ENCODE measurements around the gene UQCRC1.

UQCRC1 gene

DNA sequence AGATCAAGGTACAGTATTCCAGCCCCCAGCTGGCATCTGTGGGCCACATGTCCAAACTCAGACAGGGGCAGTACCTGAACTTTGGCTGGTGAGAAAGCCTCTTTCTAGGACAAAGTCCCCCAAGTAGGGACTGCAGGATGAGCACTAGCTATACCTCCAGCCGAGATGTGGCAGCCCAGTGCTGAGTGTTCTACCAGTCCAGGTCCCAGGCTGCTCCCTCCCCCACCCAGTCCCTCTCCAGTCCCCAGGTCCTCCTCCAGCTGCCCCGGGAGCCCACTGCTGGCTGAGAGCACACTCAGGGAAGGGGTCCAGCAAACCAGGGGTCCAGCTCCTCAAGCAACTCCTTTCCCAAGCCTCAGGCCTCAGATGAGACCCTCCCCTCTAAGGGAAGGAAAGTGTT is 24.3 kb upstream of the UQCRC1 start:
- no peak for DNase-seq (ENCODE audit: low read depth in 1 of 2, low spot score in 1 of 2)

DNA sequence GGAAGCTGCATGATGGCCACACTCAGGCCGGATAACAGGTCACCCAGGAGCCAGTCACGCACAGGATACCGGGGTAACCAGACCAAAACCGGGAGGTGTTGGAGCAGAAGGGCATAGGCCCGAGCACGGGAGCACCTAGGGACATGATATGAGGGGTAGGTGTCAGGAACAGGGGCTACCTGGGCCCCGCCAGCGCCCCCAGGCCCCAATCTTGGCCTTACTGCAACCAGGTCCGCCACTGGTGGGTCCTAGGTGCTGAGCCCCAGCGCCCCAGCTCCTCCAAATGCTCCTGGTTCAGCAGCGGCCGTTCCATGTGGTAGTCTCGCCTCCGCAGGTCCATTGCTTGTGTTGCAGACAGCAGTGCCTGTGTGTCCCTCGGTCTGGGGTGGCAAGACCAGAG is 23.8 kb upstream of the UQCRC1 start:
- DNase-seq (ENCODE audit: low read depth in 1 of 2, low spot score in 1 of 2), result no peak

DNA sequence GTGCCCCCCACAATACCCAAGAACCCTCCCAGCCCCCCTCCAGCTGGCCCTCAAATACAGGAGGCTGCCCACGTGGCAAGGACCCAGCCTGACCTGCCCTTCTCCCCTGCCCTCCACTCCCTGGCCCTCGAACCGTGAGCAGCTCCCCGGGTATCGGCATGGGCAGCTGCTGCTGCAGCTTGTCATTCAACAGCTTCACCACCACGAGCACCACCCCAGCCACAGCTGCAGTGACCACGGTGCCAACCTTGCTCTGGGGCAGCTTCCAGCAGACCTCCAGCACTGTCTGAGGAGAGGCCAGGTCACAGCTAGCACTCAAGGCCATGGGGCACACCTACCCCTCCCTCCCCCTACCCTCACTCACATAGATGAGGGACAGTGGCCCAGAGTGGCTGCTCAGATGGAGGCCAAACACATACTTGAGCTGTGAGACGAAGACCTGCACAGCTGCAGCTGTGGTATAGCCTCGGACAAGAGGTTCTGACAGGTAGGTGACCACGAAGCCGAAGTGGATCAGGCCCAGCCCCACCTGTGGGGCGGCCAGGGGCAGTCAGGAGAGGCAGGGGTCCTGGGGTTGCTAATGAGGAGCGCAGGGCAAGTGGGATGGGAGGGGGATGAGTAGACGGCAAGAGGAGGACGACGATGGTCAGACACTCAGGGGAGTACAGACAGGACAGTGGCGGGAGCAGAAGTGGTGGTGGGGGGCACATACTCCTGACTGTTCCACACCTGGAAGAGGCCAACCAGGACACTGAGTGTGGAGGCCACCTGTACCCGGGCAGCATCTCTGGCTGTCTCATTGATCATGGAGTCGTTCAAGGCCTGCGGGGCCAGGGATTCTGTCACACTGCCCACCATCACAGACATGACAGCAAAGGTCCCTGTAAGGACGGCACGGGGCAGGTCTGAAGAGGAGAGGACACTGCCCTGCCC is 22.3 kb upstream of the UQCRC1 start:
- no peak for DNase-seq (ENCODE audit: low read depth in 1 of 2, low spot score in 1 of 2)

DNA sequence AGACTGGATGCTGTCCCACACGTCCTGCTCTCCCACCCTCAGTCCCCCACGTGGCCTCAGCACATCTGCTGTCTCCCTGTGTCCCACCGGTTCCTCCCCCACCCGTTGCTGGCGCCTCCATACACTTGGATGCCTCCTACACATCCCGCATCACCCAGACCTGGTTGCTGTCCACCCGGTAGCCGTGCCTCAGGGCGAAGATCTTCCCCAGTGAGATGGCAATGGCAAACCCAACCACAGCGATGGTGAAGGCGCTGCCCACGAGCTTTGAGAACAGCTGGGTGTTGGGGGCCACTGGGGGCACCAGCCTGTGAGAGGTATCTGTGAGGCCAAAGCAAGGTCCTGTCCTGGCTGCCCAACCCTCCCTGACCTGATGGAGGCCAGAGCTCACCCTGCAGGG is 21.4 kb upstream of the UQCRC1 start:
- DNase-seq (ENCODE audit: low read depth in 1 of 2, low spot score in 1 of 2), result no peak

DNA sequence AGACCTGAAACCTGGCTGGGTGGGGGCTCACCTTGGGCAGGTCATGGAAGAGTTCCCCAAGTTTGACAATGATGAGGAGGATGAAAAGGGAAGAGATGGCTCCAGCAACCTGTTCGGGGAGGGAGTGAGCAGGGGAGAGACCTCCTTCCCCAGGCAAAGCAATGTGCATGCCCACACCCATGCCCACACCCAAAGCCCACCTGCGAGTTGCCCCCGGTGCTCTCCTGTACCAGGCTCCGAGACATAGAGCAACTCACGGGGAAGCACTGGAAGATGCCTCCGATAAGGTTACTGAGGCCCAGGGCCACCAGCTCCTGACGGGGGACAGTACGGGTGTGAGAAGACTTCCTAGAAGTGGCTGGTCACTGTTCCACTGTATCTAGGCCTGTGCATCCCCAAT is 21.0 kb upstream of the UQCRC1 start:
- no peak for DNase-seq (ENCODE audit: low read depth in 1 of 2, low spot score in 1 of 2)

DNA sequence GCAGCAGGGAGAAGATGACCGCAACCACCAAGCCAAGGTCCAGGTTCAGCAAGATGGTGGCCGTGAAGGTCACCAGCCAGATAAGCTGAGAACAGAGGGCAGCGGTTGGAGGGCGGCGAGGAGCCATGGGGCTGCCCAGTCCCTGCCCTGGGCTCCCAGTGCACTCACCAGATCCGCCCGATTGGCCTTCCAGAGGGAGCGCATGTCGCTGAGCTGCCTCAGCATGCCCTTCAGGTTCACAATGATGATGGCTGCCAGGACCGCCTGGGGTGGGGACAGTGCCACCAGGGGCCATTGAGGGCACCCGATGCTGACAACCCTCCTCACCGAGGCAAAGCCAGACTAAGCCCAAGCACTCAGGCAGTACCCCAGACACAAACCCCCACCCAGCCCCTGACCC is 20.4 kb upstream of the UQCRC1 start:
- no peak for DNase-seq (ENCODE audit: low read depth in 1 of 2, low spot score in 1 of 2)

DNA sequence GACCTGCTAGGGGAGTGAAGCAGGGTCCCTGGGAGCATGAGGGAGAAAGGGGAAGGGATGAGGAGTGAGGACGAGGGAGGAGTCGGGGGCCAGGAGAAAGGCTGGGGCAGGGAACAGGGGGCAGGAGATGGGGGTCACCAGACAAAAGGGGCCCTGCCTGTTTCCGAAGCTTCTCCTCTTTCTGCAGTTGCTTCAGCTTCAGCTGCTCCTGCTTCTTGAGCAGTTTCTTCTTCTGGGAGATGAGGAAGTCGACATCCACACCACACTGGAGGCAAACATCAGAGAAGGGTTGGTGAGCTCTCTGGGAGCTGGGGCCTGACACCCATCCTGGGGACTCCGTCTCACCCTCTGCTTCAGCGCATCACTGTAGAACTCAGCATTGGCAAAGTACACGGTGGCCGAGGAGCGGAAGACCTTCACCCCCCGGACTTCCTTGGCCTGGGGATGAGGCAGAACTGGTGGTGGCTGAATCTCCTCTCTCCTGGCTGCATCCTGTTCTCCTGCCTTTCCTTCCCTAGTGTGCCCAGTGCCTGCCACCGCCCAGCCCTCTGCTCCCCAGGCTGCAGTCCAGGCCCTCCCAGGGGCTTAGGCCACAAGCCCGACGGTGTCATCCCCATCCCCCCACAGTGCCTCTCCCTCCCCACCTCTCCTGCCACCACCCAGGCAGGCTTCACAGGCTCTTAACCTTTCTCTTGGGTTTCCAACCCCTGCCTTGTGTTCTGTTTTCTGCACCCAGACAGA is 19.0 kb upstream of the UQCRC1 start:
- no peak for DNase-seq (ENCODE audit: low read depth in 1 of 2, low spot score in 1 of 2)

DNA sequence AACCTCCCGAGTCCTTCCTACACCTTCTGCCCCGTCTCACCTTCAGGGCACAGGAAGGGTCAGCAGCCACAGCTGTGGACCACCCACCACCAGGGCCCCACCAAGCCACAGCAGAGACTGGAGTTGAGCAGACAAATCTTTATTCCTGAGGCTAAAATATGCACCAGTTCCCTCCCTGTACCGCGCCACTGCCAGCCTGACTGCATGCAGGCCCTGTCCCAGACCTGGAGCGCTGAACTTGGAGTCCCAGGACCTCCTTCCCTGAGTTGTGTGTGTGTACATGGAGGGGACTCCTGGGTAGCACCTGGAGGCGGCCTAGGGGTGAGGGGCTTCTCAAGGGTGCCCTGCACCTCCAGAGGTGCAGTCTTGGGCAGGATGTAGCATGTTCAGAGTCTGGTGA is 16.2 kb upstream of the UQCRC1 start:
- DNase-seq (ENCODE audit: low read depth in 1 of 2, low spot score in 1 of 2), result no peak

DNA sequence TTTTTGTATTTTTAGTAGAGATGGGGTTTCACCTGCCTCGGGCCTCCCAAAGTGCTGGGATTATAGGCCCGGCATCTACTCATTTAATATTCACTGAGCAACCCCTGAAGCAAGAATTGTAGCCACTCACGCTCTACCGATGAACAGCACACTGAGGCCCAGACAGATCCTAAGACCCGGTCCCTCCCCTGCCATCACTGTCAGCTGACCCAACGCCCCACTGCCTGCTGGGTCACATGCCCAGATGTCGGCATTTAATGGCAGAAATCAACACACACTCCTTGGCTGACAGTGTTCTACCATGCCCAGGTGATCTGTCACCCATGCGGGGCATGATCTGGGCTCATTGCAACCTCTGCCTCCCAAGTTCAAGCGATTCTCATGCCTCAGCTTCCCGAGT is 15.3 kb upstream of the UQCRC1 start:
- no peak for DNase-seq (ENCODE audit: low read depth in 1 of 2, low spot score in 1 of 2)

DNA sequence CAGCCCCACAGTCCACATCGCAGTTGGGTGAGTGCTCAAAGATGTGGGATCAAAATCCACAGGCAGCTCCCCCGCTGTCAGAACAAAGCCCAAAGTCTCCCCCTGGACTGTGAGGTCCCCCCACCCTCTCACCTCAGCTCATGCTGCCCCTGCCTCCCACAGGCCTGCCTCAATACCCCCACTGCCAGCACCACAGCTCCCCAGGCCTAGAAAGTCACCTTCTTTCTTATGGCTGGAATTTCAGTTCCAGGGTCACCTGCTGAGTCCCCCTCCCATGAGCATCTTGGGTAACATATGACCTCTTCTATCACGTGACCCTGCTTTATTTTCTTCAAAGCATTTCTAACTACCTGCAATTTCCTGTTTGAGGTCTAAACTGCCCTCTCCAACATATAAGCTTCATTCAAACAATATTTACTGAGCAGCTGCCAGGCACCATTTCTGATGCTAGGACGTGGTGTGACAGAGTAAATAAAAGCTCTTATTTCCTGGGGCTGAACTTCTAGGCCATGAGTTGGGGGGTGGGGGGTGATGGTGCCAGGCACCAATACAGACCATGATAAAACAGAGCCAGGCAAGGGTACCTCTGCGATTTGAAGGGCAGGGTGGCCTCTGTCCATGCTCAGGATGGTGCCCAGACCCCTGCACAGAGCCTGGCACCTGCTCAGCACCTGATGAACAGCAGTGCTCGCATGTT is 14.6 kb upstream of the UQCRC1 start:
- DNase-seq (ENCODE audit: low read depth in 1 of 2, low spot score in 1 of 2), result no peak

DNA sequence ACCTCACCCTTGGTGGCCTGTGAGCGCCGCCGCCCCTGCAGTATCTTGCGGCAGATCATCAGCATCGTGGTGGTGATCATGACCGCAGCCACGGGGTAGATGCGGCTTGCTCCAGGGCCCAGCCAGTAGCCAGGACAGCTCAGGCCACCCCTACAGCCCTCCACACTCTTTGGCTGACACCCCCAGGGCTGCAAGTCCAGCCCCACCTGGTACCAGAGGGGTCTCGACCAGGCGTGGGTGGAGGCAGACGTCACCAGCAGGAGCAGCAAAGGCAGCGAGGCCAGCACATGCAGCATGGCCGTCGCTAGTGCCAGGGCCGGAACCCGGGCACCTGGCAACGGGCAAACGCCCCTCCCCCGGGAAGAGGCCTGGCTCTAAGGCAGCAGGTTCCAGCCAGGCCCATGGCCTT is 12.0 kb upstream of the UQCRC1 start, which contains the start of gene TMEM89:
TSS of gene TMEM89 (minus strand) at position 309 of the 409 bp plus-strand sequence. CDS start at position 296, 13 bp downstream.
- no peak for DNase-seq (ENCODE audit: low read depth in 1 of 2, low spot score in 1 of 2)

DNA sequence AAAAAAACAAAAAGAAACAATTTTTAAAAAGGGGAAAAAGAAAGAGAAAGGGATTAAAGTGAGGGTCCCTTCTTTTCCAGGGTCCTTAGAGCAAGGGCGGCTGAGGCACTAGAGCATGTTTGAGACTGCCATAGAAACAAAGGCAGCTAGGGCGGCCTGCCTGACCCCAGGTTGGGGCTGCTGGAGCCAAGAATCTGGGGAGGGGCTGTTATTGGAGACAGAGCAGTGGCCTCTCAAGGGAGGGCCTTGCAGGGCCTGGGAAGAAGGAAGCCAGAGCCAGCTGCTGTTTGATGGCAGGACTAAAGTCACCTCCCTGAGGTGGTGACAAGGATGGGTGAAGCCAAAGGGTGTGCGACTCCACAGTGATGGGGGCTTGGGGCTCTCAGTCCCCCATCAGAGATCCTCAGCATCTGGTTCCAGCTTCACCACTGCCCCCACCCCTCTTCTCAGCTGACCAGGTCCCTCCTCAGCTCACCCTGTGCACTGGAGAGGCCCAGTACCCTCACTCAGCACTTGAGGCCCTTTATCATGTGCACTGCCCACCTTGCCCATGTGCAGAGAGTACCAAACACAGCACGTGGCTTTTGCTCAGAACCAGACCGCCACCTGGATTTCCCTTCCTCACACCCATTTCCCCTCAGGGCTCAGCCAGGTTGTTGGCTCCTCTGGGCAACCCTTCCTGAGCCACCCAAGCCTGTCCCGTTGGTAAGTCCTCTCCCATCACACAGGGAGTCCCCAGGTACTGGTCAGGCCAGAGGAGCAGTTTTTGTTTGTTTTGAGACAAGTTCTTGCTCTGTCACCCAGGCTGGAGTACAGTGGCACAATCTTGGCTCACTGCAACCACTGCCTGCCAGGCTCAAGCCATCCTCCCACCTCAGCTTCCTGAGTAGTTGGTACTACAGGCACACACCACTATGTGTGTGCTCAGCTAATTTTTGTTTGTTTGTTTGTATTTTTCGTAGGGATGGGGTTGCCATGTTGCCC is 10.4 kb upstream of the UQCRC1 start:
- DNase-seq (ENCODE audit: low read depth in 1 of 2, low spot score in 1 of 2), result no peak

DNA sequence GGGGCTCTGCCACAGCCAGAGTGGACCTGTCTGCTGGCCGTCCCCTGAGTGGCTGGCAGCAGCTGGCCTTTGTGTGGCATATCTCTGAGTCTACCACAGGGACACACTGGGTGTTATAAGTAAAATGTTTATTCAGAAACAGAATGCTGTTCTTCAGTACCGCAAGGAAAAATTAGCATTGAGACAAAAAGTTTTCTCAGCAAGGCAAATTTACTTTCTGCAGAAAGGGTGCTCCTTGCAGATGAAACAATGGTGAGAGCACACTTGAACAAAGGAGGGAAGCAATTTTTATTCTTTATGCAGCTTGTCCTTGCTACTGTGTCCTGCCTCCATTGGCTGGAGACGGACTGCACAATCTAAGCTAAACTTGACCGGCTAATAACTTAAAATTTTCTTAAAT is 8.1 kb upstream of the UQCRC1 start:
- no peak for DNase-seq (ENCODE audit: low read depth in 1 of 2, low spot score in 1 of 2)

DNA sequence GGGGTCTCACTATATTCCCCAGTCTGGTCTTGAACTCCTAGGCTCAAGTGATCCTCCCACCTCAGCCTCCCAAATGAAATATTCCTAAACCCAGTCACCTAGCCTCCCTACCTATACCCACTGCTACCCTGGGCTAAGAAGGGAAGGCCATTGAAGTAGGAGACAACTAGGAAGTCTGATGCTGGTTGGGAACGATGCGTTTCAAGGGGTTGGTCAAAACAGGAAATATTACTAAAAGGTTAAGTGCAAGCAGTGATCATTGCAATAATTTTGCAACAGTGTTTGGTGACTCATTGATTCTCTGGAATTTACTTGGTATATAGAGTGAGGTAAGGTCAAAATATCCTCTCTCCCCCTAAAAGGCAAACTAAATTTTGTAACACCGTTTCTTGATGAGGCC is 4.6 kb upstream of the UQCRC1 start:
- no peak for DNase-seq (ENCODE audit: low read depth in 1 of 2, low spot score in 1 of 2)

DNA sequence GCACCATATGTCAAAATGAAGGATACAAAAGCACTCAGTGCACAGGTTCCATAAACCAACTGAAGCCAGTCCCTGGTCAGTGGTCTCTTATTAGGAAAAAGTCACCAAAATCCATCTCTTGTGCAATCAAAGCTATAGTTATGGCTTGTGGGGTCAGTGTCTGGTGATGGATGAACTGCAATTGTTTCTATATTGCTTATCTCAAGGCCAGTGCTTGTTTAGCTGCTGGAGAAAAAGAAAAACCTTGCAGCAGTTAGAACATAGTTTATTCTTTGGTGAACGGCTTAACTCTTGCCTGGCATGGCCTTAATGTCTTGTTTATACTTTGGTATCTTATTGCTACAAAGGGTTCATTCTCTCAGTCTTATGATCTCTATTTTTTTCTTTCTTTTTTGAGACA is 2.9 kb upstream of the UQCRC1 start:
- DNase-seq (ENCODE audit: low read depth in 1 of 2, low spot score in 1 of 2), result no peak

DNA sequence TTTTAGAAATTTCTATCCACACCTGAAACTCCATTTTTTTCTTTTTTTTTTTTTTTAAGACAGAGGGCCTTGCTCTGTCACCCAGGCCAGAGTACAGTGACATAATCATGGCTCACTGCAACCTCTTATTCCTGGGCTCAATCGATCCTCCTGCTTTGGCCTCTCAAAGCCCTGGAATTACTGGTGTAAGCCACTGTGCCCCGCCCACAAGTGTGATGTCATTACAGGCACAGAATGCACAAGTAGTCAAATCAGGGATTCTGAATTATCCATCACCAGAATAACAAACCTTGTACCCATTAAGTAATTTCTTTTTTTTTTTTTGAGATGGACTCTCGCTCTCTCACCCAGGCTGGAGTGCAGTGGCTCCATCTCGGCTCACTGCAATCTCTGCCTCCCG is 1.9 kb downstream of the UQCRC1 start:
- no peak for DNase-seq (ENCODE audit: low read depth in 1 of 2, low spot score in 1 of 2)

DNA sequence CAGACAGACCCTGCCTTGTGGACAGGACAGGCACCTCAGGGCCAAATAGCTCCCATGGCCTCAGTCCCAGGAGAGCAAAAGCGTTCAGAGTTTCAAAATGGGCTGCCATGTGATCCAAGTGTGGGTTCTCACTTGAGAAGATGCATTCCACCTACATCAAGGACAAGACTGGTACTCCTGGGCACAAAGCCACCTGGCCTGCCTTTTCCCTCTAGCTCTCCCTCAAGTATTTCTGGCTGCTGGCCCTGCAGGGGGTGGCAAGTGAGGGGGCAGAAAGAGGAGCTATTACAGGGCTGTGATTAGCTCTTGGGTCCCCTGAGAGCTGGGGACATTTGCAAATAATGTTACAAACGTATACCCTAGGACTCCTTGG is 7.8 kb downstream of the UQCRC1 start:
- DNase-seq (ENCODE audit: low read depth in 1 of 2, low spot score in 1 of 2), result no peak

DNA sequence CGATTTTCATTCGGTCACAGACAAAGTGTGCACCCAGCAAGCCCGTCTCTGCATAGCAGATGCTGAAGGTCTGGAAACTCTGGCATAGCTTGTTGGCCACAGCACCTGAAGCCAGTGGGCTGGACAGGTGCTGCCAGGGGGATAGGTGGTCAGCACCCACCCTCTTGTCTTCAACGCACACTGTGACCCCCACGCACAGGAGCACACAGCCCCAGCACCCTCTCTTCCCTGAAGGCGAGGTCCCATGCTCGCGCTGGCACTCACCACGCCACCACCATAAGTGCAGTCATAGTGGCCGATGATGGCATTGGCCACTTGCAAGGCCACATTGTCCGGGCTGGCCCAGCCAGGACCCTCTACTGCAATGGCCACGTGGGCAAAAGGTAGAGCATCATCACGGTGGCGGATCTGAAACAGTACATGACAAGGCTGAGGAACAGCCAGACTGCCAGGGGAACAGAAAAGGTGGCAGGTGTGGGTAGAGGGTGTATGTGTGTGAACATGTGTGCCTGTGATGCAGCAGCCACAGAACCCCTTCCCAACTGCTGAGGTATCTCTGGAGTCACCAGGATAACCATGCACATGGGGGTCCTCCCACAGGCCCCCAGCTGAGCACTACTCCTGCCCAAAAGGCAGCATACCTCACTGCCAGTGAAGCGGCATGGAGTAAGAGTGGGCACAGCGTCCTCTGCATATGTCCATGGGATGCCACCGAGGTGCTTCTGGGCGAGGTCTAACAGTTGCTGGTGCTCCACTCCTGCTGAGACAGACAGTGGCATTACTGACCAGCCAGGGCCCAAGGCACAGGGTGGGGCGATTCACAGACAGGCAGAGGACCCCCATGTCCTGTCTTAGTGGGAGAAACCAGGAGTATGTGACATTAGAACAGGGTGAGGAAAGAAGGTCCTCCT is 8.5 kb downstream of the UQCRC1 start:
- no peak for DNase-seq (ENCODE audit: low read depth in 1 of 2, low spot score in 1 of 2)

DNA sequence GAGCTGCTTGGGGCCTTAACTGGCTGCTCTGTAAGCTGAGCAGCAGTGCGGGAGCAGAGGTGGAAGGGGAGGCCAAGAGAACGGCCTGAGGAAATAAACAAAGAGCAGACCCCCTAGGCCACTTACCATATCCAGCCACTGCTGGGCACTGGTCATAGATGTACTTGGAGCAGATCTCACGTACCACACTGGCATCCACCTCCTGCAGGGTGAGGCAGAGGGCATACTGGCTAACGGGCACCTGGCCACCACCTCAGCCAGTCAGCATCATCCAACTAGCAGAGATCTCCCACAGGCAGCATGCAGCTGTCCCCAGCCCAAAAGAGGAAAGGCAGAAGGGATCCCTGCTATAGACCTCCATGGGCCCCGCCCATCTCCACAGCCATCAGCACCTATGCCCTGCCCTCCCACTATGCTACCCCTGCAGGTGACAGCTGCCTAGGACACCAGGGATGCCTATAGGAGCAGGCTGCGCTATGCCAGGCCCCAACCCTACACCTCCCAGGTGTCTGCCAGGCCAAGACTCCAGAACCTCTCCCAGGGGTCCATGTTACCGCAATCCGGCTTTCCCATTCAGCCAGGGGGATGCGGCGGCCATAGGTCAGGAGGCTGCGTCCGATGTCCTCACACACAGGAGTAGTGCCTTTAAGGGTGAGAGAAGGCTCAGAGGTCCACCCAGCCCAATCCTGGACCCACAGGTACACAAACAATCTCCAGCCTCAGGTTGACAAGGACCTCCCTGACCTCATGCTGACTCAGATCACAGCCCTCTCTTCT is 9.7 kb downstream of the UQCRC1 start:
- DNase-seq (ENCODE audit: low read depth in 1 of 2, low spot score in 1 of 2), result no peak

Measured in stimulated activated CD4-positive, alpha-beta T cell treated with anti-CD3 and anti-CD28 coated beads, Interleukin-15, amount 100 ng/mL, for 1 hour (primary cell).